Airway epithelial cell (primary cell): ENCODE data around the gene S1PR2. TPM values are rescaled to one million over a fixed set of nuclear protein-coding genes. Genes with fewer than 3 reads are reported as not detected.

Source experiments
- total RNA-seq: library from RNA; depleted of rRNA; stranded (reverse); fragments of >200 nt; gene quantifications from 2 replicates; pipeline ENCODE4 v1.2.3, GENCODE V29; 2015

S1PR2 gene
- total RNA-seq, result 2.4 and 4.9 TPM in 2 replicates

GRCh38 chr19:10230861-10231611 is at the start of gene S1PR2:
Gene S1PR2, minus strand, starts transcription at chr19:10231331. Its CDS starts 6,426 bp downstream, at chr19:10224905.

GRCh38 chr19:10270616-10271394 is 39.7 kb upstream of the S1PR2 start, which contains the start of gene ICAM1:
Gene ICAM1, plus strand, starts transcription at chr19:10271120. Its CDS starts 40 bp downstream, at chr19:10271160.

GRCh38 chr19:10251792-10252694 is 20.9 kb upstream of the S1PR2 start, which contains the start of gene MRPL4:
Gene MRPL4, plus strand, starts transcription at chr19:10252214. Its CDS starts 40 bp downstream, at chr19:10252254.

DNA sequence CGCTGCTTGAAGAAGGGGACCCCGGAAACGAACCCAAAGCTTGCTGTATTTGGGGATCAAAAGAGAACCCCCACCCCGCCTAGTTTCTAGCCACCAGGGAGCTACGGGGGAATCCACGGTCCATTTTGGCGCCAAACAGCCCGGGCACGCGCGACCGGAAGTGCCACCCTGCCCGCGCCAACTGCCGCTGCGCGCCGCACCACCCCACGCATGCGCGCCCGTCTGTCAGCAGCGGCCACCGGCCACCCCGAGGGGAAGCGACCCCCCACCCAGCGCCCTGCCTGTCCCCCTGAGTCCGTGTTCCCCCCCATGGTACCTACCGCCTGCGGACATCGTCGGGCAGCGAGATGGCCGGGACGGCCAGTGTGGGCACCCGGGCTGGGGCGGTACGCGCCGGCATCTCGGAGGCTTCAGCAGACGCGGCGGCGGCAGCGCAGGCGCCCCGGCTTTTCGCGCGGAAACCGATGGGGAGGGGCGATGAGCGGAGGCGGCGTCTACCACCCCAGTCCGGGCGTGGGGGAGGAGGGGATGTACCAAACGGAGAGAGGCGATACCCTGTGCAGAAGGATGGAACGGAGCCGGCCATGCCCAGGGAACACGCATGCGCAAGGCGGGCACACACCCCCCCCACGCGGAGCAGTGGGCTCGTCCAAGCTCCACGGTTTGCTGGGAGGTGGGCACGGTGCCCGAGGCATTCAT is 36.5 kb downstream of the S1PR2 start, which contains the start of gene DNMT1:
Gene DNMT1 (minus strand): TSS at position 454 of the 699 bp plus-strand sequence. CDS start 54 bp downstream, at position 400.

Other genes starting within 250 kb of the S1PR2 start
- gene COL5A3, start 220.8 kb downstream of the S1PR2 start, total RNA-seq, result 1.8 and 3.7 TPM in 2 replicates
- gene RDH8, start 217.8 kb downstream of the S1PR2 start, total RNA-seq, result not detected in 2 replicates
- 6.9 and 9.8 TPM in 2 replicates for gene SHFL, start 145.0 kb downstream of the S1PR2 start, total RNA-seq
- gene ANGPTL6, start 128.7 kb downstream of the S1PR2 start, total RNA-seq, result 0.14 TPM in 1 of 2 replicates, not detected in the other
- gene PPAN, start 125.0 kb downstream of the S1PR2 start, total RNA-seq, result 41.8 and 53.1 TPM in 2 replicates
- gene P2RY11, start 119.6 kb downstream of the S1PR2 start, total RNA-seq, result 3.5 and 3.7 TPM in 2 replicates
- gene EIF3G, start 111.4 kb downstream of the S1PR2 start, total RNA-seq, result 231 and 254 TPM in 2 replicates
- 76.6 and 103 TPM in 2 replicates for gene DNMT1, start 36.4 kb downstream of the S1PR2 start, total RNA-seq
- gene MRPL4, start 20.9 kb upstream of the S1PR2 start, total RNA-seq, result 130 and 141 TPM in 2 replicates
- gene ICAM1, start 39.8 kb upstream of the S1PR2 start, total RNA-seq, result 2.8 and 3.2 TPM in 2 replicates
- gene ICAM4, start 55.6 kb upstream of the S1PR2 start, total RNA-seq, result 8.0 and 8.1 TPM in 2 replicates
- 3.6 and 4.9 TPM in 2 replicates for gene ICAM5, start 58.6 kb upstream of the S1PR2 start, total RNA-seq
- gene ZGLP1, start 78.5 kb upstream of the S1PR2 start, total RNA-seq, result 0.28 and 0.85 TPM in 2 replicates
- gene FDX2, start 84.7 kb upstream of the S1PR2 start, total RNA-seq, result 33.3 and 40.1 TPM in 2 replicates
- gene RAVER1, start 102.2 kb upstream of the S1PR2 start, total RNA-seq, result 18.6 and 32.0 TPM in 2 replicates
- 0.74 and 2.9 TPM in 2 replicates for gene ICAM3, start 108.3 kb upstream of the S1PR2 start, total RNA-seq
- 53.0 and 70.7 TPM in 2 replicates for gene TYK2, start 149.2 kb upstream of the S1PR2 start, total RNA-seq
- 154 and 166 TPM in 2 replicates for gene CDC37, start 172.2 kb upstream of the S1PR2 start, total RNA-seq
- gene PDE4A, start 189.2 kb upstream of the S1PR2 start, total RNA-seq, result 0.09 and 0.71 TPM in 2 replicates